GM18868 (cell line): ENCODE measurements around the gene GABBR1.

ENCODE experiments used
- ATAC-seq: cut with Tn5 transposase; IDR thresholded peaks from one replicate; pipeline ENCODE4 v1.9.1; 2021; ENCODE audit warnings: mild to moderate bottlenecking, moderate library complexity; ENCODE audit not compliant: unreplicated experiment

GABBR1 gene

DNA sequence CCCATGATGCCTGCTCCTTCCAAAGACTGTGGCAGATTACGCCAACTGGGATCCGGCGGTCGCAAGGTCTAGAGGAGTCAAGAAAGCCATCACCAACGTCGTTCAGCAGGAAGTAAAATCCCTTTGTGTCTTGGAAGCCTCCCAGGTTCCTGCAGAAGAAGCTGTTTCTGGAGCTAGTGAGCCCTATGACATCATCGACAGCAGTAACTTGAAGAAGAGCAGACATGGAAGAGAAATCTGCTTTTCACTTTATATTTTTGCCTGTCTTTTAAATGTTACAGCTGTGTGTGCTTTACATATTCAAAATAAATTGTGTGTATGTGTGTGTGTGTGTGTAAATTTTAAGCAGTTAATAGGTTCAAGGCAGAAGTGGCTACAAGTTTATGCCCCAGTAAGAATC lies 55.4 kb downstream of the GABBR1 start:
- ATAC-seq: no peak

GRCh38 chr6:29576056-29576455 lies 56.9 kb downstream of the GABBR1 start:
- ATAC-seq: no peak

GRCh38 chr6:29567991-29568390 lies 65.0 kb downstream of the GABBR1 start:
- no peak for ATAC-seq

DNA sequence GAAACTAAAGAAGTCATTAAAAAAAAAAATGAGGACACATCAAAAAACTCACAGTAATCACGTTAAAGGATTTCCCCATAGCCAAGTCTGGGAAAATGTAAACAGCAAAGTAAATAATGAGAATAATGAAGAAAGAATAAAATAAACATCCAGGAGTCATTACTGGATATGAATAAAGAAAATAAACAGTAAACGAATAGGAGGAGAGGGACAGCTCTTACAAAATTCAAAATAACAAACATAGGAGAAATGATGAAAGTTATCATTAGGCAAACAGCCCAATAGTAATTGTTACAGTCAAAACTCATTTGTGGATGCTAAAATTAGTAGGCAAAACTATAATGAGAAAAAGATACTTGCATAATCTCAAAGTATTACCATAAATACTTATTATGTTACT lies 65.4 kb downstream of the GABBR1 start:
- ATAC-seq: no peak

DNA sequence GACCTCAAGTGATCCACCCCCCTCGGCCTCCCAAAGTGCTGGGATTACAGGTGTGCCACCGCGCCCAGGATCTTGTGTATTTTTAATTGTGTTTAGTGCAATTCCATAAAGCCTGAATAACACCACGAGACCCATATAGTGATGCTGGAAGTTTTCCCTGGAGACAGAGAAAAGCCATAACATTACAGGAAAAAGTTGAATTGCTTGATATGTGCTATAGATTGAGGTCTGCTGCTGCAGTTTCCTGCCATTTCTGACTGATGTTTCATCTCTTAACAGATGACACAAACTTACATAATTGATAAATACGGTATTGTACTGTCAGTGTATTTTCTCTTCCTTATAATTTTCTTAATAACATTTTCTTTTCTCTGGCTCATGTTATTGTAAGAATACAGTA lies 66.1 kb downstream of the GABBR1 start:
- no peak for ATAC-seq

DNA sequence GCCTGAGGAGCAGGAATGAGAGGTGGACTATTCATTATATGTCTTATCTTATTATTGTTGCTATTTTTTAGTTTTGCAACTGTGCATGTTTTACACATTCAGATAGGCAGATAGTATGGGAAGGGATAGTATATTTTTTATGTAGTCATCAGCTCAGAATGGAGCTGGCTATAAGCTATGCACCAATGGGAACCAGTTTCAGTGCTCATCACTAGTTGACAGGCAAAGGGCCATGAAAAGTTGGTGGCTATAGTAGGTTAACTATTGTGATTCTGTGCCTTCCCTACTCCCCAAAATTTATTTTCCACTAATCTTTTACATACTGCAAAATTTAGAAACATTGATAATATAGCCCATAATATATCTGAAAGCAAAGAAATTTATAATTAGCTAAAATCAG lies 68.1 kb downstream of the GABBR1 start:
- peak; percentile 88 for ATAC-seq

- no peak for ATAC-seq
Measured at GRCh38 chr6:29563435-29563965, 69.5 kb downstream of the GABBR1 start.

GRCh38 chr6:29561606-29562181 lies 71.3 kb downstream of the GABBR1 start:
- no peak for ATAC-seq

DNA sequence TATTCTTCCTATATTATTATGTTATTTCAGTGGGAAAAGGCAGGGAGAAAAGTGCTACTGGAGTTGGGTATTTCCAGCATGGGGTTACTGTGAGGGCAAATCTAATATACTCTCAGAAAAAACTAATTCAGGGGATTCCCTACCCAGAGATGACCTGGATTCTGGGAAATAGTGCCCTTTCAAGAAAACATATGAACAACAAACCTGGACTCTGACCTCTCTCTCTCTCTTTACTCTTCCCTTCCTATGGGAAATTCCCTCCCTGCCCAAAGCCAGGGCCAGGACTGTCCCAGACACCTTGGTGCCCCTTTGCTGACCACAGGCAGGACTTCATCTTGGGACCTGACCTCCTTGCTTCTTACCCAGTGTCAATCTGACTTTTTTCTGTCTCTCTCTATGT lies 71.9 kb downstream of the GABBR1 start:
- no peak for ATAC-seq

GRCh38 chr6:29559524-29560287 lies 73.3 kb downstream of the GABBR1 start, which contains the start of gene UBD:
Gene UBD, minus strand, starts transcription at chr6:29559732. Its CDS starts 31 bp downstream, at chr6:29559701.
- ATAC-seq: peak; percentile 52

- no peak for ATAC-seq
Measured at GRCh38 chr6:29558439-29559079, 74.4 kb downstream of the GABBR1 start.

GRCh38 chr6:29557320-29557719 lies 75.7 kb downstream of the GABBR1 start:
- no peak for ATAC-seq

- ATAC-seq: no peak
Measured at GRCh38 chr6:29554764-29555163, 78.2 kb downstream of the GABBR1 start.

DNA sequence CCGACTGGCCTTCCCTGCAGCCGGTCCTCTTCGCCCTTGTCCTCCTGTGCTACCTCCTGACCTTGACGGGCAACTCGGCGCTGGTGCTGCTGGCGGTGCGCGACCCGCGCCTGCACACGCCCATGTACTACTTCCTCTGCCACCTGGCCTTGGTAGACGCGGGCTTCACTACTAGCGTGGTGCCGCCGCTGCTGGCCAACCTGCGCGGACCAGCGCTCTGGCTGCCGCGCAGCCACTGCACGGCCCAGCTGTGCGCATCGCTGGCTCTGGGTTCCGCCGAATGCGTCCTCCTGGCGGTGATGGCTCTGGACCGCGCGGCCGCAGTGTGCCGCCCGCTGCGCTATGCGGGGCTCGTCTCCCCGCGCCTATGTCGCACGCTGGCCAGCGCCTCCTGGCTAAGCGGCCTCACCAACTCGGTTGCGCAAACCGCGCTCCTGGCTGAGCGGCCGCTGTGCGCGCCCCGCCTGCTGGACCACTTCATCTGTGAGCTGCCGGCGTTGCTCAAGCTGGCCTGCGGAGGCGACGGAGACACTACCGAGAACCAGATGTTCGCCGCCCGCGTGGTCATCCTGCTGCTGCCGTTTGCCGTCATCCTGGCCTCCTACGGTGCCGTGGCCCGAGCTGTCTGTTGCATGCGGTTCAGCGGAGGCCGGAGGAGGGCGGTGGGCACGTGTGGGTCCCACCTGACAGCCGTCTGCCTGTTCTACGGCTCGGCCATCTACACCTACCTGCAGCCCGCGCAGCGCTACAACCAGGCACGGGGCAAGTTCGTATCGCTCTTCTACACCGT lies 79.5 kb downstream of the GABBR1 start:
- peak; percentile 37 for ATAC-seq

DNA sequence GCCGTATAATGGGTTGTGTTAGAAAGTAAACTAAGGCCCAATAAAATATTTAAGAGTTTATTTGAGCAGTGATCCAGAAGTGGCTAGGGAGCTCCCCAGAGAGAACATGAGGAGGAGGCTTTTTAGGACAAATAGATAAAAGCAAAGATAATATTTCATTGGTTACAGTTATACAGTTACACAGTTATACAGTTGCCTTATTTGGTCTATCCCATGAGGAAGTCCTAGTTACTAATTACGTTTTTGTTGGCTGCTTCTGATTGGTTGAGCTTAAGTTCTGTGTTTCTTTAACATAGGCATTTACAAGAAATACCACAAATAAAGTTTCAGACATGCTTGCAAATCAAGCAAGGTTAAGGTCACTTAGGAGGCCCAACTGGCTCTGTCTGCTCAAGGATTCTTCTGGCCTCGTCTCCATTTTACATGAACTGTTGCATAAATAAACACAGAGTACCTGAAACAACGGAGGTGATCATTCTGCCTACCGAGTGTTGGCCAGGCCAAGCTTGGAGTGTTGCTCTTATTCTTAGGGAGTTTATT lies 80.4 kb downstream of the GABBR1 start:
- peak; percentile 94 for ATAC-seq

DNA sequence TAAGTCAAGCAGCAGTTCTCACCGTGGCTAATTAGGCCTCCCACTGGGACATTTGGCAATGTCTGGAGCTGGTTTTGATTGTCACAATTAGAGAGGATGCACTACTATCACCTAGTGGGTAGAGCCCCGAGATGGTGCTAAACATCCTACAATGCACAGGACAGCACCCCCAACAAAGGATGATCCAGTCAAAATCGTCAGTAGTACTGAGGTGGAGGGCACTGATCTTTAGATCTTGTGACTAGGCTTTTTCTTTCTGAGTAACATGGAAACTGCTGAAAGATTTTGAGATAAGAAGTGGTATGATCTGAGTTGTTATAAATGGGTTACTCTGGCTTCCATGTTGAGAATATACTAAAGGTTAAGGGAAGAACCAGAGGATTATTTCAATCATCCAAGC lies 85.4 kb downstream of the GABBR1 start:
- no peak for ATAC-seq

DNA sequence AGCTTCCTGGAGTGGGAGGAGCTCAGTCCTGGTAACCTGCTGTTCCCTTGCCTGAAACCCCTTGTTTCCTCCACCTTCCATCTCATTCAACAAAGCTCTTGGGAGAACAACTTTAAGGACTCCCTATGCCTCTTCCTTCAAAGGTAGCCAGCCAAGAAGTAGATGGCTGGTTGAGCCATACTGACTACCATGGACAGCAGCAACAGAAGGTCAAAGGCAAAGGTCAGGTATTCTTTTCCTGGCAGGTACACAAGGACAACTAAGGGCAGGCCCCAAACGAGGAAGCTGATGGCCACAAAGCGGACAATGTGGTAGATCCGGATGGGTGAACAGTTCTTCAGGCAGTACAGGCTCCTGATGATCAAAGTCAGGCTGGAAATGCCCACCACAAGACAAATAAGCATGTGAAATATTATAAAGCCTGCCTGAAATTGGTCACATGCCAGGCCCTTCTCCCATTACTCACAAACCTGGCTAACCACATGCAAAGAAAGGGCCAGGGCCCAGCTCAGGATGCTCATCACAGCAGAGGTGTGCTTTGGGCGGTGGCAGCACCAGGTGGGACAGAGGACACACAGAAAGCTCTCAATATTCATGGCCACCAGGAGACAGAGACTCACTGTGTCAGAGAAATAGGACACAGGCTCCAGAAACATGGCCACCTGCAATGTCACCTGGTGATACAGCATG lies 95.1 kb downstream of the GABBR1 start:
- no peak for ATAC-seq

- ATAC-seq: no peak
Measured at GRCh38 chr6:29532320-29532951, 100.5 kb downstream of the GABBR1 start.

GRCh38 chr6:29531668-29532067 lies 101.3 kb downstream of the GABBR1 start:
- ATAC-seq: peak; percentile 64
